Measurements from ENCODE around the gene PPM1D. TPM values are rescaled to one million over a fixed set of nuclear protein-coding genes. Genes with fewer than 3 reads are reported as not detected.

PPM1D gene
- total and polyA plus RNA-seq, 2 of the 13 experiments (the other 11 are each of a cell fraction or from before 2014, with no cell fraction given) = 8.0 to 26.2 TPM

- WGBS (ENCODE audit: low lambda C conversion rate) = 25% methylated on average over 2 of the region's 2 CpGs
- no peaks in the 10 kb centered on the region for H3K79me2 ChIP-seq (ENCODE audit: insufficient read depth, low read length)
- H3K36me3 ChIP-seq (replicated peaks in 1 of 2; ENCODE audit: control insufficient read depth in 1 of 2, insufficient read depth in 2 of 2, low read length in 2 of 2) = no peaks in the 10 kb centered on the region
- in situ Hi-C loops (cut with HindIII; ENCODE audit: extremely low pct_ligation_motif_present, low pct_unique_long_range_greater_than_20kb) = no loop called here
- TF ChIP-seq KDM1A (CRISPR knock-in tag; IDR thresholded peaks at IDR 0.05) (peak; percentile 63; the same call in 1 of the 2 replicates), PTBP1 (IDR thresholded peaks at IDR 0.05; ENCODE audit: low read depth, low read length, poor library complexity, severe bottlenecking) (no peak), ARID5B (CRISPR knock-in tag; IDR thresholded peaks at IDR 0.05) (0 out of 2 replicates have a peak, but pooled peaks have one; percentile 11), FOXK2 (IDR thresholded peaks at IDR 0.05) (no peak), ZNF121 (CRISPR knock-in tag; IDR thresholded peaks at IDR 0.05) (peak; percentile 97)
- TF ChIP-seq, protein P1, sequence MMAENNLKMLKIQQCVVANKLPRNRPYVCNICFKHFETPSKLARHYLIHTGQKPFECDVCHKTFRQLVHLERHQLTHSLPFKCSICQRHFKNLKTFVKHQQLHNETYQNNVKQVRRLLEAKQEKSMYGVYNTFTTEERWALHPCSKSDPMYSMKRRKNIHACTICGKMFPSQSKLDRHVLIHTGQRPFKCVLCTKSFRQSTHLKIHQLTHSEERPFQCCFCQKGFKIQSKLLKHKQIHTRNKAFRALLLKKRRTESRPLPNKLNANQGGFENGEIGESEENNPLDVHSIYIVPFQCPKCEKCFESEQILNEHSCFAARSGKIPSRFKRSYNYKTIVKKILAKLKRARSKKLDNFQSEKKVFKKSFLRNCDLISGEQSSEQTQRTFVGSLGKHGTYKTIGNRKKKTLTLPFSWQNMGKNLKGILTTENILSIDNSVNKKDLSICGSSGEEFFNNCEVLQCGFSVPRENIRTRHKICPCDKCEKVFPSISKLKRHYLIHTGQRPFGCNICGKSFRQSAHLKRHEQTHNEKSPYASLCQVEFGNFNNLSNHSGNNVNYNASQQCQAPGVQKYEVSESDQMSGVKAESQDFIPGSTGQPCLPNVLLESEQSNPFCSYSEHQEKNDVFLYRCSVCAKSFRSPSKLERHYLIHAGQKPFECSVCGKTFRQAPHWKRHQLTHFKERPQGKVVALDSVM (CRISPR knock-in tag; IDR thresholded peaks at IDR 0.05) = peak; percentile 93
- BruUV-seq (replicated peaks) = no TSS peak
- peaks cover 17% of the 10 kb centered on the region for H3K4me1 ChIP-seq (ENCODE audit: insufficient read depth, low read length)
- FAIRE-seq (no peak), ATAC-seq (no peak), DNase-seq (ENCODE audit: low spot score) (no peak)
- intact Hi-C loops (cut with micrococcal nuclease; ENCODE audit: unreplicated experiment) = no loop called here
- H3K4me3 ChIP-seq (replicated peaks in 1 of 3; ENCODE audit: insufficient read depth in 1 of 3, low read depth in 2 of 3, low read length in 3 of 3) = no peak overlapping the region
- no peaks in the 10 kb centered on the region for H4K20me1 ChIP-seq (ENCODE audit: insufficient read depth, low read length)
- no peaks in the 10 kb centered on the region for H3K27me3 ChIP-seq (ENCODE audit: control insufficient read depth in 1 of 2, insufficient read depth in 2 of 2, low read length in 2 of 2)
- ChIA-PET POLR2A (interaction anchor here (0.6 to 2.9 kb wide), 2 partner anchors 28 to 1300 kb away, joined by 3 to 10 read pairs; partner anchors contain the start of gene APPBP2), CTCF (ENCODE audit: low intra/inter-chr PET ratio, low total read pairs) (no interaction called here)
- H3K9me3 ChIP-seq (ENCODE audit: low read length) = peaks cover 17% of the 10 kb centered on the region; the same call in 1 of the 2 replicates
- H2AFZ ChIP-seq (ENCODE audit: low read length) = no peak overlapping the region
- no peak overlapping the region for H3K9ac ChIP-seq (ENCODE audit: insufficient read depth, low read depth, low read length)
- no peak overlapping the region for H3K27ac ChIP-seq (ENCODE audit: extremely low read length, insufficient read depth, low read length)
- H3K4me2 ChIP-seq (ENCODE audit: low read depth, low read length) = no peak overlapping the region
Measured at GRCh38 chr17:60554377-60554788, 45.6 kb upstream of the PPM1D start.

Measured in HepG2 (cell line).